ENCODE measurements around the gene SETD1A.
A peak's percentile ranks its signal among the peaks of the same experiment; 100 is the strongest.

The SETD1A gene

DNA sequence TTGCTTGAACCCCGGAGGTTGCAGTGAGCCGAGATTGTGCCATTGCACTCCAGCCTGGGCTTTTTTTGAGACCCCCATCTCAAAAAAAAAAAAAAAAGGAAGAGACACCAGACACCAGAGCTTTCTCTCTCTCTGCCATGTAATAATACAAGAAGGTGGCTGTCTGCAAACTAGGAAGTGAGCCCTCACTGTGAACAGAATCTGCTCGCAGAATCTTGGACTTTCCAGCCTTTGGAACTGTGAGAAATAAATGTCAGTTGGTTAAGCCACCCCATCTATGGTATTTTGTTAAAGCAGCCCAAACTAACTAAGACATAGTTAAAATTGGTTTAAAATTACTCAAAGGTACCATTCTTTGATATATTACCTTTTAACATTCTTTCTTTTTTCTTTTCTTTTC is 63.0 kb downstream of the SETD1A start:
- DNase-seq (ENCODE audit: low read depth): no peak

DNA sequence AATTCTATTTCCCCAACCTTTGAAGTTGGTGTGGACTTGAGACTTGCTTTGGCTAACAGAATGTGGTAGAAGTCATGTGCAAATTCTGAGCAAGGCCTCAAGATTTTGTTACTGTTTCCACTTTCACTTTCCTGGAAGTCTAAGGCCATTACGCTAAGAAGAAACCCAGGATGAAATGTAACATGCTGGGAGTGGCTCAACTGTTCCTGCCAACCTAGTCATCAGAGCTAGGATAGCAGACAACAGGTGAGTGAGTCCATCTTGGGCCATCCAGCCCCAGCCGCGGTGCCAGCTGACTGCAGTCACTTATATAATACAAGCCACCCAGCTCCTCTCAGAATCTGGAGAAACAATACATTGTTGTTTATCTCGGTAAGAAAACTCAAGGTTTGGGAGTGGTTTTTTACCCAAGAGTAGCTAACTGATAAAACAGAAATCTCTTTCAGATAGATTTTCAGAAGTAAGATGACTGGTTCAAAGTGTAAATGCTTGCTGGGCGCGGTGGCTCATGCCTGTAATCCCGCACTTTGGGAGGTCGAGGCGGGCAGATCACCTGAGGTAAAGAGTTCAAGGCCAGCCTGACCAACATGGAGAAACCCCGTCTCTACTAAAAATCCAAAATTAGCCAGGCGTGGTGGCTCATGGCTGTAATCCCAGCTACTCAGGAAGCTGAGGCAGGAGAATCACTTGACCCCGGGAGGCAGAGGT is 65.1 kb downstream of the SETD1A start:
- DNase-seq (ENCODE audit: low read depth): no peak

DNA sequence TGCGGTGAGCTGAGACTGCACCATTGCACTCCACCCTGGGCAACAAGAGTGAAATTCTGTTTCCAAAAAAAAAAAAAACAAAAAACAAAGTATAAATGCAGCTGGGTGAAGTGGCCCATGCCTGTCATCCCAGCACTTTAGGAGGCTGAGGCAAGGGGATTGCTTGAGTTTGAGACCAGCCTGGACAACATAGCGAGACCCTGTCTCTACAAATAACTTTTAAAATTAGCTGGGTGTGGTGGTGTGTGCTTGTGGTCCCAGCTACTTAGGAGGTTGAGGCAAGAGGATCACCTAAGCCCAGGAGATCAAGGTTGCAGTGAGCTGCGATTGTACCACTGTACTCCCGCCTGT is 65.7 kb downstream of the SETD1A start:
- no peak for DNase-seq (ENCODE audit: low read depth)

DNA sequence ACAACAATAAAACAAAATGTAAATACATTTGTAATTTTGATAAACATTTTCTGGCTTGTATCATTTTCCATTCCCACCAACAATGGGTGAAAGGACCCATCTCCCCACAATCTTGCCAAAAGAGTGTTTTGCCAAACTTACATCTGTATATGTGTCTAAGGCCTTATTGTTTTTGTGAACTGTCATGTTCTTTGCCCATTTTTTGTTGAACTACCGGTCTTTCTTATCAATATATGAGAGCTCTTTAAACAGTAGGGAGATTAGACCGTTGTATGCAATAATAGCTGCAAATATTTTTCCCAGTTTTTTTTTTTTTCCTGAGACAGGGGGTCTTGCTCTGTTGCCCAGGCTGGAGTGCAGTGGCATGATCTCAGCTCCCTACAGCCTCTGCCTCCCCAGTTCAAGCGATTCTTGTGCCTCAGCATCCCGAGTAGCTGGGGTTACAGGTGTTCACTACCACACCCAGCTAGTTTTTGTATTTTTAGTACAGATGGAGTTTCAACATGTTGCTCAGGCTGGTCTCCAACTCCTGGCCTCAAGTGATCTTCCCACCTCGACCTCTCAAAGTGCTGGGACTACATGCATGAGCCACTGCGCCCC is 66.2 kb downstream of the SETD1A start:
- DNase-seq (ENCODE audit: low read depth): no peak

DNA sequence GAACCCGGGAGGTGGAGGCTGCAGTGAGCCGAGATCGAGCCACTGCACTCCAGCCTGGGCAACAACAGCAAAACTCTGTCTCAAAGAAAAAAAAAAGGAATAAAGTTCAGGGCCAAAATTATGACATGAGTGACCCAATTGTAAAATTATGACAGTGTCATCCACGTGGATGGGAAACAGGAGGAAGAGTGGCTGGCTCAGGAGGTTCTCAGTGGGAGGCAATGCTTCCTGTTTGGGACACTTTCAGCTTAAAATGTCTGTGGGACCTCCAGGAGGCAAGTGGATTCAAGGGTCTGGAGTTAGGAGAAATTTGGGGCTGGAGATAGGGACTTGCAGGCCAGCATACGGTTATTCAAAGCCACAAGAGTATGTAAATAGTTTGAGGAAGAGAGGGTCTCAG is 67.8 kb downstream of the SETD1A start:
- no peak for DNase-seq (ENCODE audit: low read depth)

DNA sequence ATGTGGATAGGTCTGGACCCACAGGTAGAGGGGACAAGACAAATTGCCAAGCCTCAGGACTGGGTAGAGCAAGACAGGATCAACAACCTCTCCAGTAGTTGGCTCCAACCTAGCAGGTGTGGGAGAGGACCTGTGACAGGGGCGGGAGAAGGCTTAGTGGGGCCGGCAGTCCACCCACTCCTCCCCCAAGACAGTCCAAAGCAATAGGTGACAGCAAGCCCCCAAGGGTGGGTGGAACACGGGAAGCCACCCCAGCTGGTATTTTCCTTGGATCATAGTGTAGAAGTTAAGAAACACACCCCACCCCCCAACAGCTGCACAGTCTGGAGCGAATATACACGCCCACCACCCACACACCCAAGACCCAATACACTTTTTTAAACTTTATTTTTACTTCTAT is 71.7 kb downstream of the SETD1A start:
- DNase-seq (ENCODE audit: low read depth): no peak

DNA sequence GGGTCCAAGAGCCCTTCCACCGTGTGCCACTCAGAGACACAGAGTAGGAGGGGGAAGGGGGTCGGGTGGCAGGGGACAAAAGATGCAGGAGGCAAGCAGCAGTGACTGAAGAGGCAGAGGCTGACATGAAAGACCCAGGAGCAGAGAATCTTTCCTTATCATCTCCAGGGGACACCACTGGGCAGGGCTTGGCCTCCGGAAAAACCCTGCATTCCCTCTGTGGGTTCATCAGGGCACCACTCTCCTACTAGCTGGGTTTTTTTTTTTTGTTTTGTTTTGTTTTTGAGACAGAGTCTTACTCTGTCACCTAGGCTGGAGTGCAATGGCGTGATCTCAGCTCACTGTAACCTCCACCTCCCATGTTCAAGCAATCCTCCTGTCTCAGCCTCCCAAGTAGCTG is 73.7 kb downstream of the SETD1A start:
- DNase-seq (ENCODE audit: low read depth): no peak

DNA sequence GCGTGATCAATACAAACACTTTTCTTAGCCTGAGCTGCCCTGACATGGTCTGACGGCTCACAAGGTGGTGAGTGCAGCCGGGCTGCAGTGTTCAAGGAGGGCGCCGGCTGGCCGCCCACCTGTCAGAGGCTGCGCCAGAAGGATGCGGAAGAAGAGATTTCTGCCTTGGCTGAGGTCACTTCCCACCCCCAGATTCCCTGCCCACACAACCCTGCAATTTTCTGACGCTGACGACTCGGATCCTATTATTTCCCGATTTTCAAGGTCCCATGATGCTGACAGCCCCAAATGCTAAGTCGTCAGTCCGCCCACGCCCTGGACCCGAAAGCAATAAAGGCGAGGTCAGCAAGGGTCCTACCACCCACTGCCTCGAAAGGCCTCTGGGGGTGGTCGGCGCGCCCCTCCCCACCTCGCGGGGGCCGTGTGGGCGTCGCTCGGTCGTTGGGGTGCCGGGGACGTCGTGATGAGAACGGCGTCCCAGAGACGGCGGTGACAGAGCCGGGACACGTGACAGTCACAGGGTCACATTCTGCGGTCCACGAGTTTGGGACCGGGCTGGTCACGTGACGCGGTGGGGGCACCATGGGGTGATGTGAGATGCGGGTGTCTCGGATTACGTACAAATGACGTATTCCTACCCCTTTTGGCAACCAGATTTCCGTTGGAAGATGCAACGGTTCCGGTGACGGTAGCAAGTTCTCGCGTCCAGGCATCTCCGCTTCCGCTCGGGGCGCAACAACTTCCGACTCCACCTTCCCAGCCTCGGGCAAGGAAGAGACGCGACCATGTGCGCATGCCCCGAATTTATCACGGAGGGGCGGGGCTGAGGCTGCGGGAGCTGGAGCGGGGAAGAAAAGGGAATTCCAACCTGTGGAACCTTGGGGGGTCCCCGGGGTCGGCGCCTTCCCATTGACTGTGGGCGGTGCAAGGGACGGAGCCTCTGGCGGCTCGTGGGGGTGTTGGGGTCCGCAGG is 75.5 kb downstream of the SETD1A start, which contains the start of gene STX4:
STX4 (plus strand) TSS at position 823 of the 973 bp plus-strand sequence. CDS start 248 bp downstream, outside the sequence.
- peak; percentile 96 for DNase-seq (ENCODE audit: low read depth)

DNA sequence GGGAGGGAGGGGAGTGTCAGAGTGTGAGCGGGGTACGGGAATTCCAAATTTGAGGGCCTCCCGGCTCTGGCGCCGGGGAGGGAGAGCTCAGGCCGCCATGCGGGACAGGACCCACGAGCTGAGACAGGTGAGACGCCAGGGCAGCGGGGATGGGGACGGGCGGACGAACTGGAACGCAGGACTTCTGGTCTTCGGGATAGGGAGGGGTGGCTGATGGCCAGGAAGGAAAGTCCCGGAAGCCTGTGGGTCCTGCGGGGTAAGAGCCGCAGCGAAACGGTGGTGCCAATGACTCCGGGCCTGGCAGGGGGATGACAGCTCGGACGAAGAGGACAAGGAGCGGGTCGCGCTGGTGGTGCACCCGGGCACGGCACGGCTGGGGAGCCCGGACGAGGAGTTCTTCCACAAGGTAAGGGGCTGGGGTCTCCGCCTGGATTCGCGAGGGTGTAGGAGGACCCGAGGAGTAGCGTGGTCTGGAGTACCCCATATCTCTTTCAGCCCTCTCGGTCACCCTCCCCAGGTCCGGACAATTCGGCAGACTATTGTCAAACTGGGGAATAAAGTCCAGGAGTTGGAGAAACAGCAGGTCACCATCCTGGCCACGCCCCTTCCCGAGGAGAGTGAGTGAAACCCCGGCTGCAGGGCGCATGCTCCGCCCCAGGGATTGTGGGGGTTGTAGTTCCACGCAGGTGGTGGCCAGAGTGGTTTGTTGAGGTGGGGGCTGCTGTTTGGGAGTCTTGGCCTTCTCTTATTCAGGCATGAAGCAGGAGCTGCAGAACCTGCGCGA is 76.3 kb downstream of the SETD1A start:
- peak; percentile 75 for DNase-seq (ENCODE audit: low read depth)
